Measurements from ENCODE around the gene ARF1. TPM values are rescaled to one million over a fixed set of nuclear protein-coding genes. Genes with fewer than 3 reads are reported as not detected.

ARF1 gene
- total and polyA plus RNA-seq, 10 of the 15 experiments (the other 5 are each of a cell fraction or from before 2014, with no cell fraction given): 48.4 to 508 (median 283) TPM

GRCh38 chr1:228120351-228120750 is 37.8 kb downstream of the ARF1 start:
- TF ChIP-seq ELK1 (IDR thresholded peaks at IDR 0.05; ENCODE audit: low read depth, low read length) (no peak), HDAC2 (IDR thresholded peaks at IDR 0.05) (no peak), USF1 (IDR thresholded peaks at IDR 0.05; ENCODE audit: borderline replicate concordance, extremely low read length, insufficient read depth, low read depth, low read length) (no peak), WRNIP1 (IDR thresholded peaks at IDR 0.05; ENCODE audit: borderline replicate concordance, low read depth, low read length) (no peak), NFIC (IDR thresholded peaks at IDR 0.05; ENCODE audit: low read depth, low read length) (no peak), POLR2AphosphoS2 (IDR thresholded peaks at IDR 0.05; ENCODE audit: low read depth, low read length) (no peak)
- 95% methylated on average over 1 of the region's 1 CpG for WGBS (ENCODE audit: insufficient coverage, insufficient replicate concordance, low lambda C conversion rate, missing lambda C conversion rate)
- ATAC-seq (no peak), FAIRE-seq (no peak), DNase-seq (ENCODE audit: low read depth, low spot score) (no peak)
- Histone ChIP-seq H3K4me1 (ENCODE audit: control insufficient read depth, insufficient read depth, low read length) (no peaks in the 10 kb centered on the region), H3K27ac (ENCODE audit: control insufficient read depth, insufficient read depth) (no peak overlapping the region), H3K9ac (ENCODE audit: control insufficient read depth, insufficient read depth, low read length) (no peak overlapping the region), H3K36me3 (ENCODE audit: control insufficient read depth in 2 of 2, insufficient read depth in 2 of 2, low read length in 1 of 2) (no peaks in the 10 kb centered on the region), H3K79me2 (ENCODE audit: control insufficient read depth, insufficient read depth, low read length) (no peaks in the 10 kb centered on the region), H4K20me1 (ENCODE audit: control insufficient read depth, insufficient read depth) (no peaks in the 10 kb centered on the region), H3K9me3 (replicated peaks; ENCODE audit: control insufficient read depth, insufficient read depth, low read length) (no peaks in the 10 kb centered on the region; the same call in 2 of the 3 replicates), H3K4me2 (ENCODE audit: control insufficient read depth, insufficient read depth) (no peak overlapping the region), H3K27me3 (replicated peaks in 1 of 2; ENCODE audit: control insufficient read depth in 2 of 2, insufficient read depth in 2 of 2, low read length in 1 of 2) (no peaks in the 10 kb centered on the region), H3K4me3 (no peak overlapping the region), H2AFZ (ENCODE audit: control insufficient read depth, low read depth, low read length) (no peak overlapping the region)
- intact Hi-C loops (cut with micrococcal nuclease; ENCODE audit: unreplicated experiment) (no loop called here), in situ Hi-C loops (cut with MboI) (no loop called here)
- RAD21 ChIA-PET (ENCODE audit: unreplicated experiment): no interaction called here
- no TSS peak for BruUV-seq (replicated peaks)
- POLR2A ChIA-PET: no interaction called here
- SMC1A ChIA-PET (ENCODE audit: uncharacterized antibody, unreplicated experiment): no interaction called here
- CTCF ChIA-PET: interaction anchor here (1.3 kb wide), 1 partner anchor 121 kb away, joined by 3 read pairs; no protein-coding TSS in a partner anchor

Data from GM12878 (cell line).